DND-41 (cell line): ENCODE measurements around the gene DAD1.

ENCODE experiments used
- ATAC-seq: fragments of 200-7000 bp; cut with Tn5 transposase; 3 replicates; pipeline ENCODE4 v1.9.1; 2021; ENCODE audit warnings: low read depth; ENCODE audit not compliant: insufficient read depth
- DNase-seq: peaks from one replicate; pipeline ENCODE4 v3.0.0-alpha.2; 2020
- H2AFZ ChIP-seq: 2 replicates; pipeline ENCODE4 v1.6.0; 2012; ENCODE audit warnings: low read depth, low read length
- H3K27ac ChIP-seq: 2 replicates; pipeline ENCODE4 v1.5.1; 2012; ENCODE audit warnings: low read length, inconsistent platforms
- H3K27me3 ChIP-seq: fragments of 200-600 bp; sonication (generic); 2 replicates; pipeline ENCODE4 v1.6.0; 2012; ENCODE audit warnings: low read length, mild to moderate bottlenecking, inconsistent platforms; ENCODE audit not compliant: insufficient read depth, poor library complexity
- H3K36me3 ChIP-seq: 2 replicates; pipeline ENCODE4 v1.5.1; 2012; ENCODE audit warnings: low read length, inconsistent platforms; ENCODE audit not compliant: insufficient read depth
- H3K4me1 ChIP-seq: 2 replicates; pipeline ENCODE4 v1.5.1; 2012; ENCODE audit warnings: mild to moderate bottlenecking, low read length; ENCODE audit not compliant: insufficient read depth
- H3K4me2 ChIP-seq: 2 replicates; pipeline ENCODE4 v1.6.0; 2012; ENCODE audit warnings: mild to moderate bottlenecking, moderate library complexity, low read length, inconsistent platforms; ENCODE audit not compliant: insufficient read depth
- H3K4me3 ChIP-seq, 2 experiments: fragments of 200-600 bp in 1 of 2; shearing (Covaris generic) in 1 of 2; 2 replicates each; pipeline ENCODE4 v1.5.1; 2012 to 2016; ENCODE audit warnings: inconsistent platforms in 2 of 2, low read length in 2 of 2, mild to moderate bottlenecking in 2 of 2, low read depth in 1 of 2, moderate library complexity in 1 of 2
- H3K79me2 ChIP-seq: 2 replicates; pipeline ENCODE4 v1.6.0; 2012; ENCODE audit warnings: low read length, inconsistent platforms; ENCODE audit not compliant: insufficient read depth
- H3K9ac ChIP-seq: 2 replicates; pipeline ENCODE4 v1.6.0; 2012; ENCODE audit warnings: low read depth, mild to moderate bottlenecking, inconsistent platforms, low read length, moderate library complexity
- H3K9me3 ChIP-seq: 2 replicates; pipeline ENCODE4 v1.5.1; 2012; ENCODE audit warnings: low read length, moderate library complexity, mild to moderate bottlenecking, inconsistent platforms; ENCODE audit not compliant: insufficient read depth, severe bottlenecking
- H4K20me1 ChIP-seq: 2 replicates; pipeline ENCODE4 v1.6.0; 2012; ENCODE audit warnings: low read length; ENCODE audit not compliant: insufficient read depth
- CTCF ChIP-seq: IDR thresholded peaks from 2 replicates; pipeline ENCODE4 v1.5.1; 2012; ENCODE audit warnings: borderline replicate concordance, low read length, moderate library complexity, mild to moderate bottlenecking; ENCODE audit not compliant: poor library complexity, severe bottlenecking; ENCODE audit errors: extremely low read depth
- EZH2 ChIP-seq: IDR thresholded peaks from 3 replicates; pipeline ENCODE4 v1.6.1; 2012; ENCODE audit warnings: borderline replicate concordance, low read depth, mild to moderate bottlenecking, moderate library complexity, low read length, inconsistent platforms; ENCODE audit not compliant: severe bottlenecking

Gene DAD1

GRCh38 chr14:22630066-22630465, 41.0 kb upstream of the DAD1 start:
- ATAC-seq (no peak), DNase-seq (no peak)
- TF ChIP-seq EZH2 (no peak), CTCF (no peak)
- Histone ChIP-seq H3K9me3 (no peaks in the 10 kb centered on the region), H3K4me2 (no peak overlapping the region), H3K4me3 (no peak overlapping the region), H3K4me1 (no peaks in the 10 kb centered on the region), H4K20me1 (no peaks in the 10 kb centered on the region), H3K27ac (no peak overlapping the region), H2AFZ (no peak overlapping the region), H3K9ac (no peak overlapping the region), H3K27me3 (peaks cover 11% of the 10 kb centered on the region), H3K36me3 (no peaks in the 10 kb centered on the region), H3K79me2 (no peaks in the 10 kb centered on the region)

GRCh38 chr14:22629361-22629760, 40.3 kb upstream of the DAD1 start:
- Histone ChIP-seq H3K27ac (no peak overlapping the region), H3K9me3 (no peaks in the 10 kb centered on the region), H3K27me3 (peaks cover 4% of the 10 kb centered on the region), H3K36me3 (no peaks in the 10 kb centered on the region), H3K4me3 (no peak overlapping the region), H3K9ac (no peak overlapping the region), H4K20me1 (no peaks in the 10 kb centered on the region), H3K79me2 (no peaks in the 10 kb centered on the region), H3K4me2 (no peak overlapping the region), H3K4me1 (no peaks in the 10 kb centered on the region), H2AFZ (no peak overlapping the region)
- TF ChIP-seq CTCF = no peak
- TF ChIP-seq EZH2 = no peak
- DNase-seq = no peak
- ATAC-seq = no peak

- Histone ChIP-seq H3K4me1 (no peaks in the 10 kb centered on the region), H3K4me3 (no peak overlapping the region), H3K9me3 (no peaks in the 10 kb centered on the region), H3K9ac (no peak overlapping the region), H3K4me2 (no peak overlapping the region), H3K79me2 (no peaks in the 10 kb centered on the region), H4K20me1 (no peaks in the 10 kb centered on the region), H3K36me3 (no peaks in the 10 kb centered on the region), H2AFZ (no peak overlapping the region), H3K27ac (no peak overlapping the region), H3K27me3 (peaks cover 7% of the 10 kb centered on the region)
- ATAC-seq = no peak
- TF ChIP-seq EZH2 = no peak
- no peak for TF ChIP-seq CTCF
- DNase-seq = no peak
Measured at GRCh38 chr14:22627506-22628263, 38.7 kb upstream of the DAD1 start.

GRCh38 chr14:22626590-22626989, 37.6 kb upstream of the DAD1 start:
- Histone ChIP-seq H3K27ac (no peak overlapping the region), H3K4me3 (no peak overlapping the region), H3K4me1 (no peaks in the 10 kb centered on the region), H3K9ac (no peak overlapping the region), H3K27me3 (peaks cover 7% of the 10 kb centered on the region), H2AFZ (no peak overlapping the region), H3K9me3 (no peaks in the 10 kb centered on the region), H3K36me3 (no peaks in the 10 kb centered on the region), H3K4me2 (no peak overlapping the region), H4K20me1 (no peaks in the 10 kb centered on the region), H3K79me2 (no peaks in the 10 kb centered on the region)
- TF ChIP-seq CTCF (no peak), EZH2 (no peak)
- DNase-seq (no peak), ATAC-seq (no peak)
